PFSK-1 (cell line): ENCODE results near the gene HMGCS2.
A peak's percentile ranks its signal among the peaks of the same experiment; 100 is the strongest.

Experiments
- FOXP2 ChIP-seq: optimal IDR thresholded peaks from 2 replicates; pipeline ENCODE3; 2011; ENCODE audit warnings: borderline replicate concordance, control low read depth, inconsistent platforms; ENCODE audit not compliant: insufficient read depth; ENCODE audit errors: extremely low read length, extremely low read depth
- POLR2AphosphoS5 ChIP-seq: IDR thresholded peaks from 2 replicates; pipeline ENCODE4 v1.6.1; 2012; ENCODE audit warnings: low read depth, mild to moderate bottlenecking, control low read depth, low read length, moderate library complexity
- REST ChIP-seq, 2 experiments: IDR thresholded peaks; 2 replicates each; pipeline versions ENCODE4 v1.6.1 to v1.8.0; 2011 to 2012; ENCODE audit warnings: low read depth in 2 of 2, low read length in 2 of 2, control low read depth in 1 of 2, inconsistent platforms in 1 of 2, mild to moderate bottlenecking in 1 of 2, moderate library complexity in 1 of 2; ENCODE audit not compliant: insufficient read depth in 1 of 2
- SIN3A ChIP-seq: IDR thresholded peaks from 2 replicates; pipeline ENCODE4 v1.6.1; 2012; ENCODE audit warnings: mild to moderate bottlenecking, low read length, moderate library complexity, borderline replicate concordance; ENCODE audit not compliant: insufficient read depth
- TAF1 ChIP-seq: IDR thresholded peaks from 2 replicates; pipeline ENCODE4 v1.6.1; 2012; ENCODE audit warnings: low read length, control low read depth, borderline replicate concordance; ENCODE audit not compliant: insufficient read depth

Gene HMGCS2

GRCh38 chr1:119735217-119735616 lies 33.5 kb downstream of the HMGCS2 start:
- TF ChIP-seq TAF1 (no peak), SIN3A (no peak)

GRCh38 chr1:119733754-119734153 lies 35.0 kb downstream of the HMGCS2 start:
- TF ChIP-seq FOXP2 = no peak
- no peak for TF ChIP-seq REST (IDR thresholded peaks at IDR 0.05; ENCODE audit: insufficient read depth in 1 of 2, low read depth in 2 of 2, low read length in 2 of 2)
- TF ChIP-seq SIN3A = no peak
- 0 out of 2 replicates have a peak, but pooled peaks have one; percentile 19 for TF ChIP-seq POLR2AphosphoS5
- no peak for TF ChIP-seq TAF1

GRCh38 chr1:119732465-119733168 lies 36.1 kb downstream of the HMGCS2 start:
- no peak for TF ChIP-seq REST (IDR thresholded peaks at IDR 0.05; ENCODE audit: insufficient read depth in 1 of 2, low read depth in 2 of 2, low read length in 2 of 2)
- no peak for TF ChIP-seq SIN3A
- no peak for TF ChIP-seq POLR2AphosphoS5
- no peak for TF ChIP-seq TAF1
- no peak for TF ChIP-seq FOXP2

- TF ChIP-seq POLR2AphosphoS5 (no peak), FOXP2 (no peak), REST (IDR thresholded peaks at IDR 0.05; ENCODE audit: insufficient read depth in 1 of 2, low read depth in 2 of 2, low read length in 2 of 2) (no peak), TAF1 (no peak), SIN3A (no peak)
Observed at GRCh38 chr1:119731741-119732430, 36.8 kb downstream of the HMGCS2 start.

- no peak for TF ChIP-seq REST (IDR thresholded peaks at IDR 0.05; ENCODE audit: insufficient read depth in 1 of 2, low read depth in 2 of 2, low read length in 2 of 2)
- no peak for TF ChIP-seq FOXP2
- TF ChIP-seq SIN3A = no peak
- no peak for TF ChIP-seq POLR2AphosphoS5
- TF ChIP-seq TAF1 = no peak
Observed at GRCh38 chr1:119731060-119731459, 37.6 kb downstream of the HMGCS2 start.
